Neuronal stem cell (in vitro differentiated cells): Measurements from ENCODE around the gene CKS1B. TPM values are rescaled to one million over a fixed set of nuclear protein-coding genes. Genes with fewer than 3 reads are reported as not detected.

Experiments
- DNase-seq: peaks from one replicate; pipeline ENCODE4 v3.0.0-alpha.2; 2013; ENCODE audit warnings: low spot score
- H2AFZ ChIP-seq: one replicate; pipeline ENCODE4 v1.6.1; 2013; ENCODE audit warnings: mild to moderate bottlenecking, low read length, inconsistent platforms
- H2AK5ac ChIP-seq: 2 replicates; pipeline ENCODE4 v1.6.1; 2013; ENCODE audit warnings: low read depth, mild to moderate bottlenecking, inconsistent platforms, low read length, moderate library complexity, mixed read lengths
- H2BK120ac ChIP-seq: 2 replicates; pipeline ENCODE4 v1.6.1; 2013; ENCODE audit warnings: low read depth, mild to moderate bottlenecking, inconsistent platforms, low read length, moderate library complexity, mixed read lengths
- H2BK12ac ChIP-seq: one replicate; pipeline ENCODE4 v1.6.1; 2013; ENCODE audit warnings: low read length, inconsistent platforms
- H2BK15ac ChIP-seq: 2 replicates; pipeline ENCODE4 v1.6.1; 2013; ENCODE audit warnings: mild to moderate bottlenecking, low read length, inconsistent platforms, mixed read lengths
- H2BK5ac ChIP-seq: one replicate; pipeline ENCODE4 v1.6.1; 2013; ENCODE audit warnings: inconsistent platforms, mild to moderate bottlenecking, low read length, moderate library complexity
- H3K14ac ChIP-seq: one replicate; pipeline ENCODE4 v1.6.1; 2013; ENCODE audit warnings: low read length, inconsistent platforms
- H3K18ac ChIP-seq: 2 replicates; pipeline ENCODE4 v1.6.1; 2013; ENCODE audit warnings: low read length, inconsistent platforms
- H3K23ac ChIP-seq: 2 replicates; pipeline ENCODE4 v1.6.1; 2013; ENCODE audit warnings: low read depth, mild to moderate bottlenecking, mixed read lengths, low read length, inconsistent platforms; ENCODE audit not compliant: poor library complexity
- H3K27ac ChIP-seq: replicated peaks from 3 replicates; pipeline ENCODE4 v1.5.1; 2013; ENCODE audit warnings: low read length, inconsistent platforms
- H3K27me3 ChIP-seq, 3 experiments: 2 replicates each; pipeline ENCODE4 v1.6.1; 2013; ENCODE audit warnings: low read length in 3 of 3, mild to moderate bottlenecking in 2 of 3, inconsistent platforms in 1 of 3, low read depth in 1 of 3, mixed read lengths in 1 of 3, moderate library complexity in 1 of 3; ENCODE audit not compliant: control insufficient read depth in 3 of 3, insufficient read depth in 3 of 3
- H3K36me3 ChIP-seq, 2 donors: replicated peaks in 1 of 2; 2 replicates each; pipeline ENCODE4 v1.6.1; 2013; ENCODE audit warnings: low read length in 2 of 2; ENCODE audit not compliant: control insufficient read depth in 2 of 2, insufficient read depth in 2 of 2
- H3K4ac ChIP-seq: 2 replicates; pipeline ENCODE4 v1.6.1; 2013; ENCODE audit warnings: inconsistent platforms, mild to moderate bottlenecking, low read length, moderate library complexity
- H3K4me1 ChIP-seq, 2 donors: 1 replicate in 1 of 2; 2 replicates in 1 of 2; pipeline ENCODE4 v1.6.1; 2013; ENCODE audit warnings: low read length in 2 of 2, low read depth in 1 of 2; ENCODE audit not compliant: control insufficient read depth in 2 of 2, insufficient read depth in 1 of 2
- H3K4me2 ChIP-seq: one replicate; pipeline ENCODE4 v1.6.1; 2013; ENCODE audit warnings: mild to moderate bottlenecking, low read length, inconsistent platforms; ENCODE audit not compliant: insufficient read depth, poor library complexity, severe bottlenecking
- H3K4me3 ChIP-seq, 2 donors: 2 replicates each; pipeline ENCODE4 v1.5.1; 2013; ENCODE audit warnings: low read length in 2 of 2, mild to moderate bottlenecking in 2 of 2, inconsistent platforms in 1 of 2, moderate library complexity in 1 of 2
- H3K79me1 ChIP-seq: one replicate; pipeline ENCODE4 v1.6.1; 2013; ENCODE audit warnings: low read depth, mild to moderate bottlenecking, inconsistent platforms, low read length, moderate library complexity
- H3K9ac ChIP-seq: one replicate; pipeline ENCODE4 v1.6.1; 2013; ENCODE audit warnings: mild to moderate bottlenecking, low read depth, low read length, inconsistent platforms; ENCODE audit not compliant: poor library complexity
- H3K9me3 ChIP-seq, 2 donors: replicated peaks in 1 of 2; 2 replicates each; pipeline versions ENCODE3 to v1.6.1; 2013; ENCODE audit warnings: low read length in 2 of 2, mild to moderate bottlenecking in 2 of 2, inconsistent platforms in 1 of 2, low read depth in 1 of 2, mixed read lengths in 1 of 2, moderate library complexity in 1 of 2; ENCODE audit not compliant: control insufficient read depth in 2 of 2, insufficient read depth in 1 of 2
- H4K8ac ChIP-seq: one replicate; pipeline ENCODE4 v1.6.1; 2013; ENCODE audit warnings: low read depth, mild to moderate bottlenecking, inconsistent platforms, low read length, moderate library complexity
- H4K91ac ChIP-seq: one replicate; pipeline ENCODE4 v1.6.1; 2013; ENCODE audit warnings: low read length, low read depth, mild to moderate bottlenecking, inconsistent platforms; ENCODE audit not compliant: poor library complexity
- WGBS, 2 donors: extraction: QIAGEN DNeasy Blood & Tissue Kit; methylation state at CpG; one replicate each; pipeline ENCODE4 v1.1.7; 2013; ENCODE audit warnings: missing lambda C conversion rate in 2 of 2, mixed read lengths in 1 of 2; ENCODE audit not compliant: insufficient read length in 2 of 2, insufficient replicate concordance in 1 of 2; ENCODE audit errors: extremely low coverage in 2 of 2; 5-methylcytosine and 5-hydroxymethylcytosine counted together
- small RNA-seq: library from polyadenylated mRNA; stranded (forward); fragments of <200 nt; extraction: miRNeasy Mini kit (QIAGEN cat#:217004); gene quantifications from one replicate; pipeline ENCODE3, GENCODE V24; 2013; ENCODE audit not compliant: insufficient read depth

CKS1B gene

DNA sequence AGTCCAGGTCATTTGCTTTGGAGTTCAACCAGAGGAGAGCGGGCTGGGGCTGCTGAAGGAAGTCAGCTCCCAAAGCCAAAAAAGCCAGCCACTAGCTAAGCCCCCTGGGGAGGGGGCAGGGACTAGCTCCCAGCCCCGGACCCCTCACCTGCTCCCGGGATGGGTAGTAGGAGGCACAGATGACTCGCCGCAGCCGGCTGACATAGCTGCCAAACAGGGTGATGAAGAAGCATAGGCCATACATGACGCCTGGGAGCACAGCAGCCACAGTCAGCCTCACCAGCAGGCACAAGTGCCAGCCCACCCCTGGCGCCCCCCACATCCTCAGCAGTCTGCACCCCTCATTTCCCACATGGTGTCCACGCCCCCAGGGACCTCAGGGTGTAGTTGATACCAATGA, 51.7 kb downstream of the CKS1B start:
- Histone ChIP-seq H3K4me2 (no peak overlapping the region), H3K79me1 (no peaks in the 10 kb centered on the region), H3K9ac (peak overlapping the region; percentile 78), H3K36me3 (no peaks in the 10 kb centered on the region), H2AFZ (no peak overlapping the region), H3K4me1 (no peaks in the 10 kb centered on the region), H3K4ac (no peak overlapping the region), H4K8ac (no peak overlapping the region), H3K9me3 (no peaks in the 10 kb centered on the region), H3K27ac (no peak overlapping the region), H3K23ac (no peak overlapping the region), H3K27me3 (no peaks in the 10 kb centered on the region), H4K91ac (peak overlapping the region; percentile 9), H2BK15ac (no peak overlapping the region), H3K4me3 (no peak overlapping the region), H2BK5ac (no peak overlapping the region), H3K18ac (no peak overlapping the region), H3K14ac (no peak overlapping the region), H2BK120ac (no peak overlapping the region), H2BK12ac (peak overlapping the region; percentile 82), H2AK5ac (peak overlapping the region; percentile 79)
- no CpG with 5 or more reads among the region's 9 CpGs for WGBS, 2 donors
- DNase-seq: no peak

DNA sequence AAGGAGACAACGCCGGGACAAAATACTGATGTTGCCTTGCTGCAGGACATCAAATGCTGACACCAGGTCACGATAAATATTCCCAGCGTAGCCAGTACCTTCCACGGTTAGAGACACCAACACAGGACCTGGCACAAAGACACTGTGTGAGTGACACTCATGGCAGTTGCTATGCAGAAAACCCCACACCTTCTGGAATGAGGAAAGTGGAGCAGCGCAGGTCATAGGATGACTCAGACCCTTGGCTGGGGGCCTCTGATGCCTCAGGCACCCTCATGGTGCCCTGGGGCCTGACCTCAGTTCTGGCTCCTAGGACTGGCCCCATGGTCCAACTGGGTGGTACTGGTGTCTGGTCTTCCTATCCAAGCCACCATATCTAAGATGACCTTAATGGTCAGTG, 52.1 kb downstream of the CKS1B start:
- Histone ChIP-seq H3K27ac (no peak overlapping the region), H3K4me1 (no peaks in the 10 kb centered on the region), H3K9ac (peak overlapping the region; percentile 78), H3K9me3 (no peaks in the 10 kb centered on the region), H2BK120ac (no peak overlapping the region), H3K79me1 (no peaks in the 10 kb centered on the region), H2BK5ac (no peak overlapping the region), H3K27me3 (no peaks in the 10 kb centered on the region), H4K91ac (no peak overlapping the region), H2AK5ac (peak overlapping the region; percentile 79), H3K36me3 (no peaks in the 10 kb centered on the region), H3K14ac (no peak overlapping the region), H3K4me3 (peak overlapping the region in 1 of 2 donors; percentile 40), H2BK12ac (peak overlapping the region; percentile 82), H3K4ac (no peak overlapping the region), H3K4me2 (no peak overlapping the region), H2BK15ac (no peak overlapping the region), H3K23ac (no peak overlapping the region), H2AFZ (no peak overlapping the region), H4K8ac (no peak overlapping the region), H3K18ac (no peak overlapping the region)
- no CpG with 5 or more reads among the region's 6 CpGs for WGBS, 2 donors
- DNase-seq: no peak

Small RNA genes lying within 50 kb of the gene (small RNA-seq; reads per million reads assigned to genes)
- not detected for gene MIR4258
- not detected for gene RF00017
